HK-2 (cell line): ENCODE measurements around the gene CMBL.

Experiments used
- DNase-seq: peaks from one replicate; pipeline ENCODE4 v3.0.0-alpha.2; 2018; ENCODE audit not compliant: unreplicated experiment

CMBL gene

DNA sequence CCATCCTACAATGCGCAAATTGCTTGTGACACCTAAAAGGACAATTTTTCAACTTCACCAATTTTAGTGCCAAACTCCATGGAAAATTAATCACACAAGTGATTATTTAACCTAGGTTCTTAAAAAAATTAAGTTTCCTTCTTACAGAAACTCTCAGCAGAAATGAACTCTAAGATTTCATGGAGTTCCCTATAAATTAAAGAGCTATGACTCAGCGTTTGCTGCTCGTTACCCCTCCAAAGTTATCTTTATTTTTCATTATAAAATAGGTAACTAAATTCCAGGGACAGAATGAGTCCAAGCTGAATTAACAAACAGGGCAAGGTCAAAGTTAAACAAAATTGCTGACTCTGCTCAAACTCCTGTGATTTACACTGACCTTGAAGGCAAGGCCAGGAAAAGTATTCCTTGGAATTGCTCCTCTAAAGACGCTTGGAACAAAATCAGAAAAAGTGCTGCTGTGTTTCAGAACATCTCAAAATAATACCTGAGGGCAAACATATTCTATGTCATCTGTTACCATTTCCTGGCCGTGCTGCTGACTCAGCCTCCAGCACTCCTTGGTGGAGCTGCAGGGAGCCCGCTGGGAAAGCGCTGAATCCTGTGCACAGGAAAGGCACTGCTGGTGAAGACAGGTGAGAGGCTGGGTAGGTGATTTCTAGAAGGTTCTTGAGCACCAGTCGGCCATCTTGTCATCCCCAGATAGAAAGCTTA lies 2.5 kb upstream of the CMBL start:
- peak; percentile 43 for DNase-seq

DNA sequence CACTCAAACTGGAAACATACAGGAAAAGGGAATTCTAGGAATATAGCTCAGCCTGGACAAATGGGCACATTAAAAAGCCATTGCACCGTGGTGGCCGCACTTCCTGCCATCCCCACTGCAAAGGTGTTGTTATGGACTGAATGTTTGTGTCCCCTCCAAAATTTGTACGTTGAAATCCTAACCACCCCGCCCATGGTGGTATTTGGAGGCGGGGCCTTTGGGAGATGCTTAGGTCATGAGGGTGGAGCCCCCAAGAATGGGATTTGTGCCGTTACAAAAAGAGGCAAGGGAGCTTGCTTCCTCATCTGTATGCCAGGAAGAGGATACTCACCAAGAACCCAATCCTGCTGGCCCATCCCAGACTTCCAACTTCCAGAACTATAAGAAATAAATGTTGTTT lies 1.1 kb upstream of the CMBL start:
- no peak for DNase-seq

GRCh38 chr5:10306806-10307205 lies 896 bp downstream of the CMBL start:
- DNase-seq, result no peak

DNA sequence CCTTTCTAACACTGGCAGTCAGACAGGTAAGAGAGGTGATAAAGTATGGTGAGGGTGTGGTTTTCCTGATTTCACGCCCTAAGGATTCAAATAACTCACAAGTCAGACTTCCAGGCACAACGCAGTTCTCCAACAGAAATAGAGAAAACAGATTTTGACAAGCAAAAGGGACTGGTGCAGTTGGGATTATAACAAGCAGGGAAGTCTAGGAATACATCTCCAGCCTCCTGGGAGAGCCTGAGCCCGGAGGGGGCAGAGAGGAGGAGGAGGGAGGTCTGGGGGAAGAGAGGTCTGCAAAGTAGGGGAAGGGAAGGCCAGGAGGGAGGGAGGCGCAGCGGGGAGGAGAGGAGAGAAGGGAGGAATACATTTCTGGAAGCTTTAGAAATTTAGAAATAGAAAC lies 1.6 kb downstream of the CMBL start:
- no peak for DNase-seq

DNA sequence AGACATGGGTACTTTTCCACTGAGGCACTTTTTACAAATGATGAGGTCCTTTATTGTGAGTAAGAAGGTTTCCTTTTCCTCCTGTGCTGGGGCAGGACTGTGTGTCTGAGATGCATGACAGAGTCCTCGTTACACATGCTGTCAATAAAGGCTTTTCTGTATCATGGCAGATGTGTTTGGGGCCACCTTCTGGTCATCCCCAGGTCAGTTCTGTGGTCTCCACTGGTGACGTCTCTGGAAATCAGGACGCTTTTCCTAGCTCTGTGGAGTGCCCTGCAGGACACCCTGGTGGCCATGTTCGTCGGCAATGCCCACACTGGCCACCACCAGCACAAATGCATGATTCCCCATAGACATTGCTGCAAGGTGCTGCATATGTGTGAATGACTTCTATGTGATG lies 2.8 kb downstream of the CMBL start:
- DNase-seq, result no peak

DNA sequence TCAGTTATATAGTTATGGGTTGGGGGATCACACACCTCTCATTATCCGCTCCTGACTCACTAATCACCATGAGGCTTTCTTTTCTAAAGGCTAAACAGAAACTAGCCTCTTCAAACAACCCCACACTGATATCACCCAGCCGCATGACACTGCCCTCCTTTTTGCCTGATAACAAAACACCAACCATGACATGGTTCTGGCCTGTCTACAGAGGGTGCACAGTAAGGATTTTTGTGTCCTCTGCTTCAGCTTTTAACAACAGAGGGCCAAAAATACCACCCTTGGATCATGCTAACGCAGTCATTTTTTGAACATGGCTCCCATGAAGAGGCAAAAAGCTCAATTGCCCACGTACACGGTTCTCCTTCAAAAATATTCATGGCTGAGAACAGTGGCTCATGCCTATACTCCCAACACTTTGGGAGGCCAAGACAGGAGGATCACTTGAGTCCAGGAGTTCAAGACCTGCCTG lies 4.0 kb downstream of the CMBL start:
- no peak for DNase-seq

DNA sequence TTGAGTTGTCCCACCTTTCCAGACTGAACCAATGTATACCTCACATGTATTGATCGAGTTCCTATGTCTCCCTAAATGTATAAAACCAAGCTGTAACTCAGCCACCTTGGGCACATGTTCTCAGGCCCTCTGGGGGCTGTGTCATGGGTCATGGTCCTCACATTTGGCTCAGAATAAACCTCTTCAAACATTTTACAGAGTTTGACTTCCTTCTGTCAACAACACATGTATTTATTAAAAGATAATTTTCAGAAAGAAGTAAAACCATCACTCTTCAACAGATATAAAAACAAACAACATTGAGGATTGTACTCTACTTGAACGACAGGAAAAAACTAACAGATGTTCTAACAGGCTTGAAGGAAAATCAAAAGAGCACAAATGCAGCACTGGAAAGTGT lies 4.5 kb downstream of the CMBL start:
- no peak for DNase-seq

- DNase-seq, result no peak
Measured at GRCh38 chr5:10301842-10302610, 5.7 kb downstream of the CMBL start.

- no peak for DNase-seq
Measured at GRCh38 chr5:10301266-10301665, 6.4 kb downstream of the CMBL start.

DNA sequence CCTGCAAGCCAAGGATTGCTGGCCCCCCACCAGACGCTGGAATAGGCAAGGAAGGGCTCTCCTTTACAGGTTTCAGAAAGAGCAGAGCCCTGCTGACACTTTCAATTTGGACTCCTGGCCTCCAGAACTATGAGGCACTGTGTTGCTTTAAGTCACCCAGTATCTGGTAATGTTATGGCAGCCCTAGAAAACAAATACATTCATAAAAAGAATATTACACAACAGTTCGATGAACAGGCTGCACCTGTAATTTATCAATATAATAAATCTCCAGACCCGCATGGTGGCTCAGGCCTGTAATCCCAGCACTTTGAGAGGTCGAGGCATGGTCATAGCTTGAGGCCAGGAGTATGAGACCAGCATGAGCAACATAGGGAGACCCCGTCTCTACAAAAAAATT lies 7.5 kb downstream of the CMBL start:
- DNase-seq, result no peak

- DNase-seq, result no peak
Measured at GRCh38 chr5:10297646-10298204, 10.0 kb downstream of the CMBL start.

DNA sequence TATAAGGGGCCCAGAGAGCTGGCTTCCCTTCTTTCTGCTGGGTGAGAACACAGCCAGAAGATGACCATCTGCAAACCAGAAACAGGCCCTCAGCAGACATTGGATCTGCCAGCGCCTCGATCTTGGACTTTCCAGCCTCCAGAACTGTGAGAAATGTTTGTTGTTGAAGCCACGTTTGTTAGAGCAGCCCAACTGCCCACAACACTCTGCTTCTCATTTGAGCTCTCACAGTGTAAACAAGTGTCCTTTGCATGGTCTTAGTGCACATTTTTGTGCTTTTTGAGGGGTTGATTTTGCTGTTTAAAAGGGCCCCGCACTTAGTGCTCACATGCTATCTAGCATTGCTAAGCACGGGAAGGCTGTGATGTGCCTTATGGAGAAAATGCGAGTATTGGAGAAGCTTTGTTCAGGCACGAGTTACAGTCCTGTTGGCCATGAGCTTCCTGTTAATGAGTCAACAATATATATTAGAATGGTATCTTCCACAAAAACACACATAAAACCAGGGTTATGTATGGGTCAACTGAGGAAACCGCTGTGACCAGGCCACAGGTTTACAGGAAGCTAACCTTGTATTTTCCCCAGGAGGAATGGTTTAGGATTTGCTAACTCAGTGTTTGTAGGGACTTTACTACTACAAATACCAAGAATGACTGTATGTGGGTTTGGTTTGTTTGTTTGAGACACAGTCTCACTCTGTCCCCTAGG lies 11.9 kb downstream of the CMBL start:
- no peak for DNase-seq

- DNase-seq, result no peak
Measured at GRCh38 chr5:10293907-10294662, 13.6 kb downstream of the CMBL start.

- DNase-seq, result no peak
Measured at GRCh38 chr5:10291692-10292339, 15.9 kb downstream of the CMBL start.

DNA sequence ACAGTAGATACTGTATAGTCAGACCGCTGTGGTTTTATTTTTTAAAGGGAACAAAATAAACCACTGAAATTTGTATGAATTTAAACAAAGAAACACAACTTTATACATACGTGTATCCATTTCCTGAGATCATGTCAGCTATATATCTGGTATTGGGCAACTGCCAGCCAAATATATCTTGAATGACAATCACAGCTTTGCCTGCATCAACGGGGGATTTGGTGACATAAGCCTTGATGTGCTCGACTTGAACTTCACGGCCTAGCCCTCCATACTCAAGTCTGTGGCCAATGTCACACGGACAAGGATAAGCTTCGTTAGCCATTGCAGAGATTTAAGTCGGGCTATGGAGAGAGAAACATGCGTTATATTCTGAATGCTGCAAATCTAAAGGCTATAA lies 17.3 kb downstream of the CMBL start:
- DNase-seq, result no peak

DNA sequence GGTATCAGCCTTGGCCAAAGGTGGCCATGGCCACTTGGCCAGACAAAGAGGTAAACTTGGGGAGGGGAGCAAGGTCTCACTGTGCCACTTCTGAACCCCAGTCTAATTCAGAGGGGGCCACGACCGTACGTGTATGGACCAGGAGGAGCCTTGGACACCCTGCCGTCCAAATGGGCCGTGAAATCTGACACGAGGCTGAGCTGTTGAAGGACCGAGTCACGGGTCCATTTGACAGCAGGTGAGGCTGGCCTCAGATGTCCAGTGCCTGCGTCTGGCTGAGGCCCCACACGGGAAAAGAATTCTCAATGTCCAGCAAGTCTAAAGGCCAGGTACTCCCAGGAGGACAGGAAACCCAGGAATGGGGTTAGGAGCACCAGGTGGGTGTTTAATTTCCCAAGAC lies 17.7 kb downstream of the CMBL start:
- DNase-seq, result no peak

DNA sequence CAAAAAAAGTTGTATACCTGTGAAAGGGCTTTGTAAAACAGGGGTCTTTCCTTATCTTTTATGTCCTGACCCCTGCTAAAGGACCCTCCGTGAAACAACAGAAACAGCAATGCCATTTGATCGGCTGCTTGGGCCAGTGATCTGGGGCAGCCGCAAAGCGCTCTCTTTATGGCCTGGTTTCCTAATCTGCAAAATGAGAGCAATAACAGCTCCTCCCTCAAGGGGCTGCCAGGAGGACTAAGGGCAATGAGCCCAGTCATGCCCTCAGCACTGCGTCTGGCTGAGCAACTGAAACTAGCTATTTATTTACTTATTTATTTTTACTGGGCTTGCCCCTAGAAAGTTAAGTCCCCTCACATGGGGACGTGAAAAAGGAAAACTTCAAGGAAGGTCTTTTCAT lies 18.3 kb downstream of the CMBL start:
- DNase-seq, result no peak

- peak; percentile 24 for DNase-seq
Measured at GRCh38 chr5:10288592-10289219, 19.0 kb downstream of the CMBL start.

- no peak for DNase-seq
Measured at GRCh38 chr5:10286862-10287227, 20.9 kb downstream of the CMBL start.

DNA sequence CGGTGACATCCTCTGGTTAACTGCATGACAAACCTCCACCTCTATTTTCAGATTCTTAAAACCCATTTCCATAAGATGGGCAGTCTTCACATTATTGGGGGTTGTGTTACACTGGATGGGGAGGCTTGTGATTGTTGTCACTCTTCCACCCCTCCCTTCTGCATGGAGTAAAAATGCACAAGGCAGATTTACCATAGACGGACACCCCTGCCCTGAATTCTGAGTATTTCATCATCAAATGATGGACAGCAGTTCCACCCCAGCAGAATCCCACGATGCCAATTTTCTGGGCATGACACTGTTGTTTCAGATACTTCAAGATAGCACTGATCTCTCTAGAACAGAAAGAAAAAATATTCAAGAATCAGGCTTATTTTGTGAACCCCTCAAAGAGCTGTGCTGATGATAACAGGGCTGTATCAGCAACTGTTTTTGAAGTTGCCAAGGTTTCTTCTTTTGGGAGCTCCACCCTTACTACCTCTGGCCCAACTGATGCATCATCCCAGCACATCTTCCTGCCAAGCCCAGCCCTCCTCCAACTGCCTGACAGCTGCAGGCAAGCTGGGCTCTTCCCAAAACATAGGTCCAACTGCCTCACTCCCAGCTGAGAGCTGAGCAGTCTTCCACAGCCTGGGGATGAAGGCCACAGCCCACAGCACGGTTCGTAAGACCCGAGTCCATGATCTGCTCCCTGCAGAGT lies 21.4 kb downstream of the CMBL start:
- no peak for DNase-seq
